Fibroblast of pulmonary artery (primary cell): ENCODE data around the gene ADCY10.
"Not testable (repeated sequence)": the region's sequence is repeated elsewhere in the genome, so short reads cannot be mapped to it uniquely, and the experiment has no call there.

Experiments
- DNase-seq: peaks from one replicate; pipeline ENCODE4 v3.0.0-alpha.2; 2010; ENCODE audit warnings: low read depth
- H3K4me3 ChIP-seq: replicated peaks from 2 replicates; pipeline ENCODE4 v1.5.1; 2011; ENCODE audit warnings: low read depth, mild to moderate bottlenecking, control low read depth, low read length, moderate library complexity
- CTCF ChIP-seq: IDR thresholded peaks from 2 replicates; pipeline ENCODE4 v1.5.1; 2011; ENCODE audit warnings: mild to moderate bottlenecking, control low read depth, low read length, inconsistent platforms; ENCODE audit errors: missing control alignments

The ADCY10 gene

GRCh38 chr1:167842872-167843271, 71.1 kb downstream of the ADCY10 start:
- no peak for TF ChIP-seq CTCF
- DNase-seq: no peak
- H3K4me3 ChIP-seq: no peak overlapping the region

GRCh38 chr1:167841530-167841929, 72.4 kb downstream of the ADCY10 start:
- no peak overlapping the region for H3K4me3 ChIP-seq
- no peak for DNase-seq
- TF ChIP-seq CTCF: no peak

- H3K4me3 ChIP-seq: no peak overlapping the region
- DNase-seq: peak; percentile 50
- no peak for TF ChIP-seq CTCF
Measured at GRCh38 chr1:167839009-167839408, 74.9 kb downstream of the ADCY10 start.

- no peak for DNase-seq
Measured at GRCh38 chr1:167837326-167837725, 76.6 kb downstream of the ADCY10 start.

GRCh38 chr1:167836197-167836596, 77.7 kb downstream of the ADCY10 start:
- no peak for TF ChIP-seq CTCF
- H3K4me3 ChIP-seq: no peak overlapping the region
- DNase-seq: no peak

More at GRCh38 chr1:167837326-167837725, 76.6 kb downstream of the ADCY10 start:
- no peak for TF ChIP-seq CTCF
- H3K4me3 ChIP-seq: no peak overlapping the region

GRCh38 chr1:167833904-167834303, 80.0 kb downstream of the ADCY10 start:
- no peak for TF ChIP-seq CTCF
- no peak for DNase-seq
- no peak overlapping the region for H3K4me3 ChIP-seq

- DNase-seq: no peak
- no peak for TF ChIP-seq CTCF
- no peak overlapping the region for H3K4me3 ChIP-seq
Measured at GRCh38 chr1:167832693-167833092, 81.2 kb downstream of the ADCY10 start.

GRCh38 chr1:167830668-167831067, 83.3 kb downstream of the ADCY10 start:
- DNase-seq, H3K4me3 ChIP-seq: not testable (repeated sequence)
